AG09319 (cell line): ENCODE measurements around the gene VSIG8.

ENCODE experiments used
- DNase-seq: peaks from one replicate; pipeline ENCODE4 v3.0.0-alpha.2; 2010; ENCODE audit warnings: low read depth; ENCODE audit errors: extremely low read depth
- CTCF ChIP-seq: IDR thresholded peaks from 2 replicates; pipeline ENCODE4 v1.5.1; 2011; ENCODE audit warnings: low read depth, mild to moderate bottlenecking, inconsistent platforms, low read length, moderate library complexity

The VSIG8 gene

GRCh38 chr1:159892944-159893343, 30.5 kb upstream of the VSIG8 start:
- no peak for DNase-seq
- no peak for TF ChIP-seq CTCF

GRCh38 chr1:159891275-159892157, 29.1 kb upstream of the VSIG8 start:
- peak; percentile 100 for TF ChIP-seq CTCF
- peak; percentile 77 for DNase-seq

- no peak for DNase-seq
- no peak for TF ChIP-seq CTCF
Observed at GRCh38 chr1:159890390-159890789, 27.9 kb upstream of the VSIG8 start.

GRCh38 chr1:159889821-159890252, 27.4 kb upstream of the VSIG8 start:
- peak; percentile 80 for DNase-seq
- TF ChIP-seq CTCF, result no peak

- no peak for TF ChIP-seq CTCF
- DNase-seq, result no peak
Observed at GRCh38 chr1:159889202-159889601, 26.7 kb upstream of the VSIG8 start.

GRCh38 chr1:159884296-159884695, 21.8 kb upstream of the VSIG8 start:
- no peak for DNase-seq
- no peak for TF ChIP-seq CTCF

- TF ChIP-seq CTCF, result no peak
- DNase-seq, result no peak
Observed at GRCh38 chr1:159883134-159883533, 20.7 kb upstream of the VSIG8 start.
